ENCODE data around the gene CLEC7A.

DNA sequence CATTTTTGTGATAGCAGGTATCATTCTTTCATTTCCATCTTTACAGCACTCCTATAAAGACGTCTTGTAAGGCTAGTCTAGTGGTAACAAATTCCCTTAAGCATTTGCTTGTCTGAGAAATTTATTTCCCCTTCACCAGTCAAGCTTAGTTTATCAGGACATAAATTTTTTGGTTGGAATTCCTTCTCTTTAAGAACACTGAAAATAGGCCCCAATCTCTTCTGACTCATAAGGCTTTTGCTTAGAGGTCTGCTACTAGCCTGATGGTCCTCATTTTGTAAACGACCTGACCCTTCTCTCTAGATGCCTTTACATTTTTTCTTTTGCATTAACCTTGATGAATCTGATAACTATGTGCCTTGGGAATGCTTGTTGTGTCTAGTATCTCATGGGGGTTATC, 21.6 kb upstream of the CLEC7A start:
- no peak for TF ChIP-seq POLR2A (IDR thresholded peaks at IDR 0.05)
- TF ChIP-seq, protein P1, sequence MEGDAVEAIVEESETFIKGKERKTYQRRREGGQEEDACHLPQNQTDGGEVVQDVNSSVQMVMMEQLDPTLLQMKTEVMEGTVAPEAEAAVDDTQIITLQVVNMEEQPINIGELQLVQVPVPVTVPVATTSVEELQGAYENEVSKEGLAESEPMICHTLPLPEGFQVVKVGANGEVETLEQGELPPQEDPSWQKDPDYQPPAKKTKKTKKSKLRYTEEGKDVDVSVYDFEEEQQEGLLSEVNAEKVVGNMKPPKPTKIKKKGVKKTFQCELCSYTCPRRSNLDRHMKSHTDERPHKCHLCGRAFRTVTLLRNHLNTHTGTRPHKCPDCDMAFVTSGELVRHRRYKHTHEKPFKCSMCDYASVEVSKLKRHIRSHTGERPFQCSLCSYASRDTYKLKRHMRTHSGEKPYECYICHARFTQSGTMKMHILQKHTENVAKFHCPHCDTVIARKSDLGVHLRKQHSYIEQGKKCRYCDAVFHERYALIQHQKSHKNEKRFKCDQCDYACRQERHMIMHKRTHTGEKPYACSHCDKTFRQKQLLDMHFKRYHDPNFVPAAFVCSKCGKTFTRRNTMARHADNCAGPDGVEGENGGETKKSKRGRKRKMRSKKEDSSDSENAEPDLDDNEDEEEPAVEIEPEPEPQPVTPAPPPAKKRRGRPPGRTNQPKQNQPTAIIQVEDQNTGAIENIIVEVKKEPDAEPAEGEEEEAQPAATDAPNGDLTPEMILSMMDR (IDR thresholded peaks at IDR 0.05) = no peak

Measured in uterus (tissue), 2 donors.